COLO668 (cell line): ENCODE data around the gene PLEKHO1.
A peak's percentile ranks its signal among the peaks of the same experiment; 100 is the strongest.
"Not testable (repeated sequence)": the region's sequence is repeated elsewhere in the genome, so short reads cannot be mapped to it uniquely, and the experiment has no call there.

Experiments
- DNase-seq: peaks from one replicate; lab custom pipeline; 2025; ENCODE audit not compliant: unreplicated experiment; lab: John Stamatoyannopoulos, UW

The PLEKHO1 gene

GRCh38 chr1:150149271-150150132 is at the start of gene PLEKHO1:
Gene PLEKHO1 (plus strand): TSS chr1:150149916. CDS start chr1:150150258, 342 bp downstream.
- DNase-seq, result peak; percentile 81

GRCh38 chr1:150102986-150103385 is 46.7 kb upstream of the PLEKHO1 start:
- DNase-seq, result no peak

GRCh38 chr1:150106341-150106740 is 43.4 kb upstream of the PLEKHO1 start:
- DNase-seq, result no peak

- no peak for DNase-seq
Measured at GRCh38 chr1:150109586-150109985, 40.1 kb upstream of the PLEKHO1 start.

GRCh38 chr1:150110116-150110515 is 39.6 kb upstream of the PLEKHO1 start:
- DNase-seq, result no peak

- no peak for DNase-seq
Measured at GRCh38 chr1:150111670-150112069, 38.0 kb upstream of the PLEKHO1 start.

- no peak for DNase-seq
Measured at GRCh38 chr1:150115121-150115520, 34.6 kb upstream of the PLEKHO1 start.

GRCh38 chr1:150118716-150119115 is 31.0 kb upstream of the PLEKHO1 start:
- no peak for DNase-seq

- DNase-seq, result no peak
Measured at GRCh38 chr1:150121236-150121862, 28.4 kb upstream of the PLEKHO1 start.

GRCh38 chr1:150126811-150127210 is 22.9 kb upstream of the PLEKHO1 start:
- DNase-seq, result no peak

- DNase-seq, result no peak
Measured at GRCh38 chr1:150127464-150127863, 22.3 kb upstream of the PLEKHO1 start.

- no peak for DNase-seq
Measured at GRCh38 chr1:150127868-150128267, 21.8 kb upstream of the PLEKHO1 start.

GRCh38 chr1:150132372-150132771 is 17.3 kb upstream of the PLEKHO1 start:
- no peak for DNase-seq

GRCh38 chr1:150134537-150134936 is 15.2 kb upstream of the PLEKHO1 start:
- DNase-seq, result no peak

- not testable (repeated sequence) for DNase-seq
Measured at GRCh38 chr1:150135400-150135799, 14.3 kb upstream of the PLEKHO1 start.

GRCh38 chr1:150138044-150138443 is 11.7 kb upstream of the PLEKHO1 start:
- no peak for DNase-seq

- DNase-seq, result no peak
Measured at GRCh38 chr1:150141452-150141851, 8.3 kb upstream of the PLEKHO1 start.

GRCh38 chr1:150142083-150142482 is 7.6 kb upstream of the PLEKHO1 start:
- no peak for DNase-seq

GRCh38 chr1:150144606-150145005 is 5.1 kb upstream of the PLEKHO1 start:
- no peak for DNase-seq

GRCh38 chr1:150146016-150146415 is 3.7 kb upstream of the PLEKHO1 start:
- DNase-seq, result not testable (repeated sequence)

GRCh38 chr1:150146849-150147542 is 2.7 kb upstream of the PLEKHO1 start:
- DNase-seq, result no peak

GRCh38 chr1:150148837-150149270 is 862 bp upstream of the PLEKHO1 start:
- DNase-seq, result peak; percentile 15
